HG03575 (cell line): ENCODE data around the gene MGAT4B.

ENCODE experiments used
- ATAC-seq: cut with Tn5 transposase; IDR thresholded peaks from one replicate; pipeline ENCODE4 v1.9.1; 2021; ENCODE audit not compliant: unreplicated experiment, insufficient number of reproducible peaks, low FRiP score; ENCODE audit errors: extremely low read depth

MGAT4B gene

GRCh38 chr5:179815491-179816249 is 9.0 kb upstream of the MGAT4B start:
- no peak for ATAC-seq

- no peak for ATAC-seq
Measured at GRCh38 chr5:179814090-179814489, 7.4 kb upstream of the MGAT4B start.

GRCh38 chr5:179812997-179813607 is 6.4 kb upstream of the MGAT4B start:
- no peak for ATAC-seq

GRCh38 chr5:179812135-179812825 is 5.6 kb upstream of the MGAT4B start:
- no peak for ATAC-seq

- ATAC-seq: no peak
Measured at GRCh38 chr5:179805529-179806249, 977 bp downstream of the MGAT4B start.

- no peak for ATAC-seq
Measured at GRCh38 chr5:179805070-179805528, 1.6 kb downstream of the MGAT4B start.

- no peak for ATAC-seq
Measured at GRCh38 chr5:179804555-179804947, 2.1 kb downstream of the MGAT4B start.

- no peak for ATAC-seq
Measured at GRCh38 chr5:179803651-179804554, 2.8 kb downstream of the MGAT4B start.

- ATAC-seq: no peak
Measured at GRCh38 chr5:179802950-179803562, 3.6 kb downstream of the MGAT4B start.

- ATAC-seq: no peak
Measured at GRCh38 chr5:179802207-179802883, 4.3 kb downstream of the MGAT4B start.

GRCh38 chr5:179801304-179802206 is 5.1 kb downstream of the MGAT4B start:
- no peak for ATAC-seq

GRCh38 chr5:179800696-179801201 is 5.9 kb downstream of the MGAT4B start:
- no peak for ATAC-seq

GRCh38 chr5:179800071-179800695 is 6.5 kb downstream of the MGAT4B start:
- no peak for ATAC-seq

- no peak for ATAC-seq
Measured at GRCh38 chr5:179799644-179799973, 7.1 kb downstream of the MGAT4B start.

- ATAC-seq: no peak
Measured at GRCh38 chr5:179798771-179799643, 7.7 kb downstream of the MGAT4B start.
